ENCODE results near the gene MIA.
A peak's percentile ranks its signal among the peaks of the same experiment; 100 is the strongest.
"Not testable (repeated sequence)": the region's sequence is repeated elsewhere in the genome, so short reads cannot be mapped to it uniquely, and the experiment has no call there.

Gene MIA

DNA sequence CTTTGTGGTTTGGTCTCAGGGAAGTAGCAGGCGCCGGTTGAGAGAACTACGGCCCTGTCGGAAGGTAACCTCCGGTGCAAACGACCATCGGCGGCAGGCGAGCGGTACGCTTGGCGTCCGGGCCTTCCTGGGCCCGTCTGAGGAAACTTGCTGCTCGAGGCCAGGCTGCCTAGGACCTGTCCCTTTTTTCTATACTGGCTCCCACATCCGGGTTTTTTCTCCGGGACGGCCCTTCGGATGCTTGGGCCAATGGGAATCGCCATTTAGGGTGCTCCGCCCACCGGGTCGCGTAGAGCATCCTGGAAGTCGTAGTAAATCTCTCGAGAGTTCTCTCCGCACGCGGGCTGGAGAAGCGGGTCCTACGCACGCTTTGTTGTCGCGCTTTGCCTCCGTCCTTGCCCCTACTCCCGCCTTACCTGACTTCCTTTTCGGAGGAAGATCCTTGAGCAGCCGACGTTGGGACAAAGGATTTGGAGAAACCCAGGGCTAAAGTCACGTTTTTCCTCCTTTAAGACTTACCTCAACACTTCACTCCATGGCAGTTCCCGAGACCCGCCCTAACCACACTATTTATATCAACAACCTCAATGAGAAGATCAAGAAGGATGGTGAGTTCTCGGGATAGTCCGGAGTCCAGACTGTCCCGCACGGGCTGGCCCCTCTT lies 24.3 kb upstream of the MIA start, which contains the start of gene SNRPA:
Gene SNRPA (plus strand): TSS at position 330 of the 664 bp plus-strand sequence. CDS start 206 bp downstream, at position 536.
- peak; percentile 97 for DNase-seq

GRCh38 chr19:40752257-40752781 lies 23.0 kb upstream of the MIA start:
- peak; percentile 26 for DNase-seq

GRCh38 chr19:40754611-40755247 lies 20.6 kb upstream of the MIA start:
- peak; percentile 31 for DNase-seq

GRCh38 chr19:40755248-40755624 lies 20.1 kb upstream of the MIA start:
- no peak for DNase-seq

GRCh38 chr19:40755791-40756190 lies 19.5 kb upstream of the MIA start:
- no peak for DNase-seq

- peak; percentile 48 for DNase-seq
Measured at GRCh38 chr19:40756502-40757110, 18.7 kb upstream of the MIA start.

GRCh38 chr19:40758491-40758890 lies 16.8 kb upstream of the MIA start:
- DNase-seq, result no peak

GRCh38 chr19:40759352-40759751 lies 16.0 kb upstream of the MIA start:
- DNase-seq, result no peak

DNA sequence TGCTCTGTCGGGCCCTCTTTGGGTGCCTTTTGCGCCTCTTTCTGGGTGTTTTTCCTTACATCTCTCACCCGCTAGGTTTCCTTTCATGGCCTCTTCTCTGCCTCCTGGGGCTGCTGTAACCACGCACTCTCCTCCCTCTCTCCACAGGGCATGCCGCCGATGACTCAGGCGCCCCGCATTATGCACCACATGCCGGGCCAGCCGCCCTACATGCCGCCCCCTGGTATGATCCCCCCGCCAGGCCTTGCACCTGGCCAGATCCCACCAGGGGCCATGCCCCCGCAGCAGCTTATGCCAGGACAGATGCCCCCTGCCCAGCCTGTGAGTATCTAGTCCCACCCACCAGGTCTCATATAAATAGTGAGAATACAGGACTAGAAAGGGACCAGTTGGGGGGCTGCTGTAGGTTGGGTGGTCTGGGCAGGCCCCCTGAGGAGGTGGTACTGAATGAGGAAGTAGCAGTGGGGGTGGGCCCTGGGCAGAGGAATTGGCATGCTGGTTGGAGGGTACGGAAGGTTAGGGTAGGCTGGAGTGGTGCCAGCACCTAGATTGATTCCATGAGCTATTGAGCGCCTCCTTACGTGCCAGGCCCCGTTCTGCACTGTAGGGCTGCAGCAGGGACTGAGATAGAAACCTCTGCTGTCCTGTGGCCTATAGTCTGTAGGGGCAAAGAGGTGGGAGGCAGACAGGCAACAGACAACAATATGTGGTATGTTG lies 12.4 kb upstream of the MIA start:
- DNase-seq, result no peak

GRCh38 chr19:40763526-40763925 lies 11.8 kb upstream of the MIA start:
- DNase-seq, result no peak

DNA sequence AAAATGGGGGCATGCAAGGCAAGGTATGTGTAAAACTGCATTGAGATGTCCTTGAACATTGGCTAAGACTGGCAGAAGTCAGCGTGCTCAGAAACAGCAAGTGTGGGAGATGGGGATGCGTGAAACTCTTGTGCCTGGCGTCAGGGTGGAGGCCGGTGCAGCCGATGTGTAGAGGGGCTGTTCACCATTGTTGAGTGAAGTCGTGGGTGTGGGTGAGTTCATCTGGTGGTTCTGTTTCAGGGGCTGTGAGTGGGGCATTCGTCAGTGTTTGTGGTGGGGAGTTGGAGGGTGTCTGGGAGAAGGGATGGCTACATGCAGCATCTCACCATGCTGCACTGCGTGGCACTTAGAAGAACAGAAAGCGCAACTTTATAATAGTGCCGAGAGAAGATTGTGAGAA lies 11.4 kb upstream of the MIA start:
- DNase-seq, result no peak

DNA sequence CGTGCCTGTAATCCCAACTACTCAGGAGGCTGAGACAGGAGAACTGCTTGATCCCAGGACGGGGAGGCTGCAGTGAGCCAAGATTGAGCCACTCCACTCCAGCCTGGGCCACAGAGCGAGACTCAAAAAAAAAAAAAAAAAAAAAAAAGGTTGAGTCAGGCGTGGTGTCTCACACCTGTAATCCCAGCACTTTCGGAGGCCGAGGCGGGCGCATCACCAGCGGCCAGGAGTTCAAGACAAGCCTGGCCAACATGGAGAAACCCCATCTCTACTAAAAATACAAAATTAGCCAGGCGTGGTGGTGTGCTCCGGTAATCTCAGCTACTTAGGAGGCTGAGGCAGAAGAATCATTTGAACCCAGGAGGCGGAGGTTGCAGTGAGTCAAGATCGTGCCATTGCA lies 8.9 kb upstream of the MIA start:
- not testable (repeated sequence) for DNase-seq

DNA sequence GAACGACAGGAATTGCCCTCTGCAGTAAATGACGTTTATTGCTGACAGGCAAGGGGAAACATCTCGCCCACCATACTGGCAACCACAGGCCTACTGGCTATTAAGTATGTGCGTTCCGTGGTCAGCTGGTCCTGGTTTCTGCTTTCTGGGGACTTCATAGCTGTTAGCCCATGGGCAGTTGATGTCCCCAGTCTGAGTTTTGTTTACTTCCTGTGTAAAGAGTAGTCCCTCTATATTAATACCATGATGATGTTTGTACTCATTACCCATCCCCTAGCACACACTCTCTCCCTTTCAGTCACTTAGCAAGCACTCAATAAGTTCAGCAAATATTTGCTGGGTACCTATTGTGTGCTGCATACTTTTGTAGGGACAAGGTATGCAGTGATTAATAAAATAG lies 6.5 kb upstream of the MIA start:
- no peak for DNase-seq

DNA sequence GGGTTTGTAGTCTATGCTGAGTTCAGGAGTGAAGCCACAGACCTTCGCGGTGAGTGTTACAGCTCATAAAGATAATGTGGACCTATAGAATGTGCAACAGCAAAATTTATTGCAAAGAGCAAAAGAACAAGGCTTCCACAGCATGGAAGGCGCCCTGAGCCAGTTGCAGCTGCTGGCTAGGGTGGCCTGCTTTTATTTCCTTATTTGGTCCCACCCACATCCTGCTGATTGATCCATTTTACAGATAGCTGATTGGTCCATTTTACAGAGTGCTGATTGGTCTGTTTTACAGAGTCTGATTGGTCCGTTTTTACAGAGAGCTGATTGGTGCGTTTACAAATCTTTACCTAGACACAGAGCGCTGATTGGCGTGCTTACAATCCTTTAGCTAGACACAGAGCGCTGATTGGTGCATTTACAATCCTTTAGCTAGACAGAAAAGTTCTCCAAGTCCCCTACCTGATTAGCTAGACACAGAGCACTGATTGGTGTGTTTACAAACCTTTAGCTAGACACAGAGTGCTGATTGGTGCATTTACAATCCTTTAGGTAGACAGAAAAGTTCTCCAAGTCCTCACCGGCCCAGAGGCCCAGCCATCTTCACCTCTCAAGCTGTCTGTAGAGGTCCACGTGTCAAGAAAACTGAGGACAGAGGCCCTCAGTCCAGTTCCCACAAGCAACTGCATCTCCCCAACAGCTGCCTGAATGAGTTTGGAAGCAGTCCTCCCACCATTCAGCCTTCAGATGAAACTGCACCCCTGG lies 4.0 kb upstream of the MIA start:
- DNase-seq, result peak; percentile 27

- no peak for DNase-seq
Measured at GRCh38 chr19:40775632-40776022, 306 bp downstream of the MIA start.

DNA sequence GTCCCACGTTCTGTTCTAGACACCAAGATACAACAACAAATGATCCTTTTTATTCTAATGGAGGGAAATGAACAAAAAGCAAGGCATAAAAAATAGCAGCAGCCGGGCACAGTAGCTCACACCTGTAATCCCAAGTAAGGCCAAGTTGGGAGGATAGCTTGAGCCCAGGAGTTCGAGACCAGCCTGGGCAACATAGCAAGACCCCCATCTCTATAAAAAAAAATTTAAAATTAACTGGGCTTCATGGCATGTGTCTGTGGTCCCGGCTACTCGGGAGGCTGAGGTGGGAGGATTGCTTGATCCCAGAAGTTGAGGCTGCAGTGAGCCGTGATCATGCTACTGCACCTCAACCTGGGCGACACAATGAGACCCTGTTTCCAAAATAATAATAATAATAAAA lies 1.0 kb downstream of the MIA start:
- no peak for DNase-seq

GRCh38 chr19:40776932-40777644 lies 1.8 kb downstream of the MIA start:
- peak; percentile 95 for DNase-seq

GRCh38 chr19:40777645-40777936 lies 2.3 kb downstream of the MIA start:
- DNase-seq, result no peak

DNA sequence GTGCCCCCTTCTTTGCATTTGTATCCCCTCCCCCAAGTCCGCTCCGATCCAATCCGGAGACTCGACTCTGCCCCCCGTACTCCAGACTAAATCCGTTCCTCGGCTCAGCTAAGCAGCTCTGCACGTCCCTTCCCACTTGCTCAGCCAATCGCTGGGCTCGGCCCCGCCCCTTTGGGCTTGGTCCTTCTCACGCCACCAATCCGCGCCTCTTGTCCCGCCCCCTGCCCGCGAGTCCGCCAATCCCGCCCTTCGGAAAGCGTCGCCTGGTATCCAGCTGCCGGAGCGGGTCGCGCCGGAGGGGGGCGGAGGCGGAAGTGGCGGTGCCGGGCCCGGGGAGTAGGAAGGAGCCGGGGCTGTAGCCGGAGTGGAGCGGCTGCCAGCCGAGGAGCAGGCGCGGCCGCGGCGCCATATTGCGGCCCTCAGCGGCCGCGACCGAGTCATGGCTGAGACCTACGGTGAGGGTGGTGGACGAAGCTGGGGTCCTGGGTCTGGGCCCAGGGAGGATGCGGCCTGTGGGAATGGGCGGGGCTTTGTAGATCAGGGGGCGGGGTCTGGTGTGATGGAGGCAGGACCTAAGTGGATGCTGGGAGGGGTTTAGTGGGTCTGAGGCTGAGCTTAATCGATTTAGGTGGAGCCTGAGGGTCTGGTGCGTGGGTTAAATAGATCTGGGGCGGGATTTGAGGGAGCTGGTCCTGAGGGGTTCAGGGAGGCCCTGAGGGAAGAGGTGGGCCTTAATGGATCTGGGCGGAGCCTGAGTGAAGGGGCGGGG lies 2.8 kb downstream of the MIA start, which contains the start of gene RAB4B:
Gene RAB4B (plus strand): TSS at position 311 of the 769 bp plus-strand sequence. CDS start 129 bp downstream, at position 440.
- DNase-seq, result peak; percentile 100

DNA sequence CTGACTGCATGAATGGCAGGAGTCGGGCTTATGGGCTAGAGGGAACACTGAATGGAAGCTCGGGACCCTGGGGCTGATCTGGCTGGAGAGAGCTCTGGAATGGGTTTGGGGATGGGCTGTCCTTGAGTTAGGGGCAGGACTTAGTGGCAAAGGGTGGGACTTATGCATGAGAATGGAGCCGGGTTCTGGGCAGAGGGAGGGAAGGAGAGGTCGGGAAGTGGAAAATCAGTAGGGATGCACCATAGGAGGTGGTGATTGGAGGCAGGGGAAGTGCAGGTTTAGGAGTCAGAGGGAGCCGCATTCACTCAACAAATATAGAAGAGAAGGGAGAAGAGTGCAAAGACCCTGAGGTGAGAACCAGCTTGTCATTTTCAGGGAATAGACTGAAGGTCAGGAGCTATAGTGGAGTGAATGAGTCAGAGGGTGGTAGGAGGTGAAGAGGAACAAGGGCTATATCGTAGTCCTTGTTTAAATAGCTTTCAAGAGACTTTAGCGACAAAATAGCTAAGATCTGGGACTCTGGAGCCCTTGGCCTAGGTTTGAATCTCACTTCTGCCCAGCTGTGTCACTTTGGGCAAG lies 3.5 kb downstream of the MIA start:
- DNase-seq, result no peak

DNA sequence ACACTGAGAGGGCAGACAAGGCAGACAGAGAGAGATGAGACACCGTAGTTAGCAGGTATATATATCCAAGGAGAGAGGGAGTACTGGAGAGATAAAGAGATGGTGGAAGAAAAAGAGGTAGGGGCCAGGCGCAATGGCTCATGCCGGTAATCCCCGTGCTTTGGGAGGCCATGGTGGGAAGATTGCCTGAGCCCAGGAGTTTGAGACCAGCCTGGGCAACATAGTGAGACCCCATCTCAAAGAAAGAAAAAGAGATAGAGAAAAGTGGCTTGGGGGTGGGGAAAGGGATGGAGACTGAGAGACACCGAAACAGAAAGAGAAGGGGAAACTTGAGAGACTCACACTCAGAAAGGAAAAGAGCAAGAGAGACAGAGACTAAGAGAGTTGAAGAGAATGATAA lies 5.3 kb downstream of the MIA start:
- DNase-seq, result no peak

Data from CD4-positive, alpha-beta T cell treated with Interleukin-4 for 4 hours (primary cell).